Mesodermal cell (in vitro differentiated cells): Measurements from ENCODE around the gene SLC8A1. TPM values are rescaled to one million over a fixed set of nuclear protein-coding genes. Genes with fewer than 3 reads are reported as not detected.

Experiments
- H3K27ac ChIP-seq: 2 replicates; pipeline ENCODE4 v1.7.0; 2013; ENCODE audit warnings: mild to moderate bottlenecking, low read depth, low read length, moderate library complexity; ENCODE audit not compliant: severe bottlenecking
- H3K36me3 ChIP-seq: 2 replicates; pipeline ENCODE4 v1.7.1; 2013; ENCODE audit warnings: mild to moderate bottlenecking, low read length, moderate library complexity; ENCODE audit not compliant: control insufficient read depth, insufficient read depth
- H3K4me1 ChIP-seq: one replicate; pipeline ENCODE4 v1.7.1; 2013; ENCODE audit warnings: mild to moderate bottlenecking, low read length; ENCODE audit not compliant: insufficient read depth, control insufficient read depth, poor library complexity, severe bottlenecking
- H3K4me3 ChIP-seq: 2 replicates; pipeline ENCODE4 v1.7.0; 2013; ENCODE audit warnings: low read length, control low read depth, mild to moderate bottlenecking; ENCODE audit not compliant: insufficient read depth, poor library complexity, severe bottlenecking; ENCODE audit errors: extremely low read depth
- H3K9me3 ChIP-seq: 2 replicates; pipeline ENCODE4 v1.7.1; 2013; ENCODE audit warnings: mild to moderate bottlenecking, low read length, moderate library complexity; ENCODE audit not compliant: control insufficient read depth
- WGBS, 2 experiments: methylation state at CpG; one replicate each; pipeline ENCODE4 v1.1.5; 2013; ENCODE audit warnings: missing lambda C conversion rate in 2 of 2; ENCODE audit not compliant: insufficient coverage in 2 of 2; 5-methylcytosine and 5-hydroxymethylcytosine counted together
- polyA plus RNA-seq, 2 experiments: library from polyadenylated mRNA; stranded (reverse); fragments of 50-300 nt; gene quantifications; one replicate each; pipeline ENCODE4 v1.2.3, GENCODE V29; 2013

SLC8A1 gene
- polyA plus RNA-seq (2013, experiment 1 of 2), result 2.1 TPM
- 2.9 TPM for polyA plus RNA-seq (2013, experiment 2 of 2)

GRCh38 chr2:40451918-40452605, at the start of gene SLC8A1:
TSS of gene SLC8A1 (minus strand) at chr2:40452090.
- WGBS, 2 experiments, result 0% methylated on average over 46 to 51 of the region's 82 CpGs
- H3K4me3 ChIP-seq, result peak within 1 kb of the TSS; percentile 47
- H3K36me3 ChIP-seq, result no peaks in the 10 kb centered on the region
- no peaks in the 10 kb centered on the region for H3K9me3 ChIP-seq
- no peak within 1 kb of the TSS for H3K27ac ChIP-seq
- no peaks in the 10 kb centered on the region for H3K4me1 ChIP-seq

DNA sequence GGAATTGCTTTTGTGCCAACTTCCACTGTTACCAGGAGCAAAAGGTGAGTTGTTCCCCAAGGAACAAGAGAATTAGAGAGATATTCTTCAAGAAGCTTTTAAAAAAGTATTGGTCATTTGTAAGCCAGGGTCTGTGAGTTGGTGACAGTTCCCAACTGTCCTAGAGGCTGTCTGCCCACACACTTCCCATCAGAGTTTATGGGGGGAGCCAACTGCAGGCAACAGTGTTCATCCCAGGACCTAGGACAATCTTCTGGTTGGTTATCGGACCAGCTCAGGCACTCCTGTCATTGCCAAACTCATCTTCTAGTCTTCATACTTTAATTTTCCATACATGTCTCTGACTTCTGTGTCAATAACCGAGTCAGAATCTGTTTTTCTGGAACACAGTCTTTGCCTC, 47.5 kb upstream of the SLC8A1 start:
- Histone ChIP-seq H3K9me3 (no peaks in the 10 kb centered on the region), H3K36me3 (no peaks in the 10 kb centered on the region), H3K4me1 (no peaks in the 10 kb centered on the region), H3K4me3 (no peak overlapping the region), H3K27ac (no peak overlapping the region)
- WGBS, 2 experiments, result 64 to 100% methylated on average over 1 of the region's 2 CpGs

DNA sequence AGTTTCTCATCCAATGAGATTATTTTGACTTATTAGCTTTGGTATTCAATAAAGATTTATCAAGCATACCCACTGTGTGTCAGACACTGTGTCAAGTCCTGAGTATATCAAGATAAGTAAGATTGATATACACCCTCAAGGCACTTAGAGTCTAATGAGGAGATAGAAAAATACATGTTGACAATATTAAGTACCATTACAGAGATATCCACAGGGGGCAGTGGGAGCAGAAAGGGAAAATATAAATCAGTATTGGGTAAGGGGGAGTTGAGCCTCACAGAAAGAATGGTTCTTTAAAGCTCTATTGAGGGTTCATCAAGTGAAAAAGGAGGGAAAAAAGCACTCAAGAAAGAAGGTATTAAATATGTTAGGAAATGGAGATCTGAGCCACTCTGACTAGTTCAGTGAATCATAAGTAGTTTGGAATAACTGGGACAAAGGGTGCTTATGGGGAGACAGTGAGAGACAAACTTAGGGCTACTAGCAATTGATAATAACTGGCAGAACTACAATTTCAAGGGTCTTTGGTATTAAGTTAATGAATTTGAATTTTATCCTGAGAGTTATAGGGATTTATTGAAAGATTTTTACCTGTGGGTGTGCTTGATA, 45.5 kb upstream of the SLC8A1 start:
- Histone ChIP-seq H3K4me1 (no peaks in the 10 kb centered on the region), H3K4me3 (no peak overlapping the region), H3K27ac (no peak overlapping the region), H3K36me3 (no peaks in the 10 kb centered on the region), H3K9me3 (no peaks in the 10 kb centered on the region)

GRCh38 chr2:40489678-40489960, 37.7 kb upstream of the SLC8A1 start:
- Histone ChIP-seq H3K27ac (no peak overlapping the region), H3K36me3 (no peaks in the 10 kb centered on the region), H3K9me3 (no peaks in the 10 kb centered on the region), H3K4me3 (no peak overlapping the region), H3K4me1 (no peaks in the 10 kb centered on the region)
- WGBS, 2 experiments, result 86 to 100% methylated on average over 1 of the region's 1 CpG

GRCh38 chr2:40488927-40489677, 37.2 kb upstream of the SLC8A1 start:
- no peak overlapping the region for H3K27ac ChIP-seq
- no peaks in the 10 kb centered on the region for H3K36me3 ChIP-seq
- no peaks in the 10 kb centered on the region for H3K4me1 ChIP-seq
- H3K4me3 ChIP-seq, result no peak overlapping the region
- H3K9me3 ChIP-seq, result no peaks in the 10 kb centered on the region
- 80 to 94% methylated on average over 4 to 7 of the region's 11 CpGs for WGBS, 2 experiments

- no peak overlapping the region for H3K4me3 ChIP-seq
- WGBS, 2 experiments, result 68 to 75% methylated on average over 2 of the region's 4 CpGs
- H3K9me3 ChIP-seq, result peaks cover 2% of the 10 kb centered on the region
- no peak overlapping the region for H3K27ac ChIP-seq
- no peaks in the 10 kb centered on the region for H3K36me3 ChIP-seq
- no peaks in the 10 kb centered on the region for H3K4me1 ChIP-seq
These were observed 36.3 kb upstream of the SLC8A1 start for GRCh38 chr2:40488101-40488601.

- WGBS, 2 experiments, result 100% methylated on average over 1 of the region's 2 CpGs; no CpG with 5 or more reads in 1 of the 2 experiments
- Histone ChIP-seq H3K36me3 (no peaks in the 10 kb centered on the region), H3K4me3 (no peak overlapping the region)
These were observed 35.7 kb upstream of the SLC8A1 start for GRCh38 chr2:40487602-40488001.

DNA sequence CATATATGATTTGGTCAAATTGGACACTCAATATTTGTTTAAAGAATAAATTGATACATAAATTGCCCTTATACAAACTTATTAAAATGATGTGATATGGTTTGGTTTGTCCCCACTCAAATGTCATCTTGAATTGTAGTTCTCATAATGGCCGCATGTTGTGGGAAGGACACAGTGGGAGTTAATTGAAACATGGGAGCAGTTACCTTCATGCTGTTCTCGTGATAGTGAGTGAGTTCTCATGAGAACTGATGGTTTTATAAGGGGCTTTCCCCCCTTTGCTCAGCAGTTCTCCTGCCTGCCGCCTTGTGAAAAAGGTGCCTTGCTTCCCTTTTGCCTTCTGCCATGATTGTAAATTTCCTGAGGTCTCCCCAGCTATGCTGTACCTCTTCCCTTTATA, 34.0 kb upstream of the SLC8A1 start:
- 67 to 100% methylated on average over 1 of the region's 3 CpGs for WGBS, 2 experiments
- Histone ChIP-seq H3K27ac (no peak overlapping the region), H3K4me3 (no peak overlapping the region)

More at GRCh38 chr2:40487602-40488001, 35.7 kb upstream of the SLC8A1 start:
- Histone ChIP-seq H3K27ac (no peak overlapping the region), H3K4me1 (no peaks in the 10 kb centered on the region), H3K9me3 (peaks cover 2% of the 10 kb centered on the region)

DNA sequence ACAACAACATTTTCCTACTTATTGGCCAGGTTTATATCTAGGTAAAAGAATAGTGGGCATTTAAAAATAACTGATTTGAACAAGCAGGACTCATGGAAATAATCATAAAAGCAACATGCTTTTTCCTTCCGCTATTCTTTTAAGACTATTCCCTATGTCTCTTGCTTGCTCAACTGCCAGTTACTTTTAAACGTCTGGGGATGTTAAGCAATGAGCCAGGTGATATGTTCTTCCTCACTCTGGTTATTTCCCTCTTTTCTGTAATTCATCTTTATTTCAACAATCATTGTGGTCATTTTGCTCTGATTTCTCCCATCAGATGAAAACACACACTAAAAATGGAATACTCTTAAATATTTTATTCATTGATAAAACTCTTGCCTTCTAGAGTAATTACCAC, 33.4 kb upstream of the SLC8A1 start:
- peaks cover 2% of the 10 kb centered on the region for H3K9me3 ChIP-seq
- H3K27ac ChIP-seq, result no peak overlapping the region
- H3K4me1 ChIP-seq, result peaks cover 2% of the 10 kb centered on the region
- 95 to 100% methylated on average over 2 of the region's 2 CpGs for WGBS, 2 experiments
- no peaks in the 10 kb centered on the region for H3K36me3 ChIP-seq
- no peak overlapping the region for H3K4me3 ChIP-seq

More for the DNA sequence above, 34.0 kb upstream of the SLC8A1 start:
- peaks cover 2% of the 10 kb centered on the region for H3K9me3 ChIP-seq
- no peaks in the 10 kb centered on the region for H3K36me3 ChIP-seq
- peaks cover 2% of the 10 kb centered on the region for H3K4me1 ChIP-seq

- Histone ChIP-seq H3K27ac (no peak overlapping the region), H3K36me3 (no peaks in the 10 kb centered on the region), H3K4me3 (no peak overlapping the region), H3K9me3 (peaks cover 2% of the 10 kb centered on the region), H3K4me1 (peaks cover 2% of the 10 kb centered on the region)
- 100% methylated on average over 1 of the region's 3 CpGs for WGBS, 2 experiments
These were observed 31.8 kb upstream of the SLC8A1 start for GRCh38 chr2:40483549-40484243.
